GM12873 (cell line): ENCODE results near the gene ENTREP3.

Experiments
- TF ChIP-seq, protein P1 (sequence below): IDR thresholded peaks from 2 replicates; pipeline ENCODE4 v1.5.1; 2012; ENCODE audit warnings: low read depth, mild to moderate bottlenecking, moderate library complexity, low read length, control low read depth; ENCODE audit not compliant: insufficient read depth; ENCODE audit errors: missing control alignments

The ENTREP3 gene

DNA sequence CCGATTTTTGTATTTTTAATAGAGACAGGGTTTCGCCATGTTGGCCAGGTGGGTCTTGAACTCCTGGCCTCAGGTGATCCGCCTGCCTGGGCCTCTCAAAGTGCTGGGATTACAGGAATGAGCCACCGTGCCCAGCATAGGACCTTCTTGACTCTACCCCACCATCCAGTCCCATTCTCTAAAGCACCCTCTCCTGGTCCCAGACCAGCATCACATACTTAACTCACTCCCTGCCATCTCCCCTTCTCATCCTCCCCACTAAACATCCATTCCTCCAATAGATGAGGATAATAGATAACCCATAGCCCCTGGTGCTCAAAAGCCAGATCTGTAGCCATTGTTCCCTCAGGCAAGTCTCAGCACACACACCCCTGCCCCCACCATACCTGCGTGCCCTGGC lies 2.1 kb downstream of the ENTREP3 start:
- TF ChIP-seq, protein P1, sequence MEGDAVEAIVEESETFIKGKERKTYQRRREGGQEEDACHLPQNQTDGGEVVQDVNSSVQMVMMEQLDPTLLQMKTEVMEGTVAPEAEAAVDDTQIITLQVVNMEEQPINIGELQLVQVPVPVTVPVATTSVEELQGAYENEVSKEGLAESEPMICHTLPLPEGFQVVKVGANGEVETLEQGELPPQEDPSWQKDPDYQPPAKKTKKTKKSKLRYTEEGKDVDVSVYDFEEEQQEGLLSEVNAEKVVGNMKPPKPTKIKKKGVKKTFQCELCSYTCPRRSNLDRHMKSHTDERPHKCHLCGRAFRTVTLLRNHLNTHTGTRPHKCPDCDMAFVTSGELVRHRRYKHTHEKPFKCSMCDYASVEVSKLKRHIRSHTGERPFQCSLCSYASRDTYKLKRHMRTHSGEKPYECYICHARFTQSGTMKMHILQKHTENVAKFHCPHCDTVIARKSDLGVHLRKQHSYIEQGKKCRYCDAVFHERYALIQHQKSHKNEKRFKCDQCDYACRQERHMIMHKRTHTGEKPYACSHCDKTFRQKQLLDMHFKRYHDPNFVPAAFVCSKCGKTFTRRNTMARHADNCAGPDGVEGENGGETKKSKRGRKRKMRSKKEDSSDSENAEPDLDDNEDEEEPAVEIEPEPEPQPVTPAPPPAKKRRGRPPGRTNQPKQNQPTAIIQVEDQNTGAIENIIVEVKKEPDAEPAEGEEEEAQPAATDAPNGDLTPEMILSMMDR = no peak

DNA sequence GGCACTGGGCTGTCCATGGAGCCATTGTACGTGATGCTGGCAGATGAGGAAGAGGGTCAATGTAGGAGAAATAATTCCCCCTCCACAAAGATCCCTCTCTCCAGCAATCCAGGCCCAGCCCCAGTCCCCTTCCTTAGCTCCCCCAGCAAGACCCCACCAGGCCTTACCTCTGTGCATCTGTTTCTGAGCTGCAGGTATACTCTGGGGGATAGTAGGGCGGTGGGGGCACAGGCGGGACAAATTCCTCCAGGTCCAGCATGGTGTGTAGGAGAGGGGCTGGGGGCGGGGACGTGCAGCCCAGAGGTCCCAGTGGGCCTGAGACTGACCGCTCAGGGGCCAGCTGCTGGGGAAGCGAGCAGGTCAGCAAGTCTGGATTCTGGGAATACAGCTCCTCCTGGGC lies 3.7 kb downstream of the ENTREP3 start:
- TF ChIP-seq, protein P1 = no peak

DNA sequence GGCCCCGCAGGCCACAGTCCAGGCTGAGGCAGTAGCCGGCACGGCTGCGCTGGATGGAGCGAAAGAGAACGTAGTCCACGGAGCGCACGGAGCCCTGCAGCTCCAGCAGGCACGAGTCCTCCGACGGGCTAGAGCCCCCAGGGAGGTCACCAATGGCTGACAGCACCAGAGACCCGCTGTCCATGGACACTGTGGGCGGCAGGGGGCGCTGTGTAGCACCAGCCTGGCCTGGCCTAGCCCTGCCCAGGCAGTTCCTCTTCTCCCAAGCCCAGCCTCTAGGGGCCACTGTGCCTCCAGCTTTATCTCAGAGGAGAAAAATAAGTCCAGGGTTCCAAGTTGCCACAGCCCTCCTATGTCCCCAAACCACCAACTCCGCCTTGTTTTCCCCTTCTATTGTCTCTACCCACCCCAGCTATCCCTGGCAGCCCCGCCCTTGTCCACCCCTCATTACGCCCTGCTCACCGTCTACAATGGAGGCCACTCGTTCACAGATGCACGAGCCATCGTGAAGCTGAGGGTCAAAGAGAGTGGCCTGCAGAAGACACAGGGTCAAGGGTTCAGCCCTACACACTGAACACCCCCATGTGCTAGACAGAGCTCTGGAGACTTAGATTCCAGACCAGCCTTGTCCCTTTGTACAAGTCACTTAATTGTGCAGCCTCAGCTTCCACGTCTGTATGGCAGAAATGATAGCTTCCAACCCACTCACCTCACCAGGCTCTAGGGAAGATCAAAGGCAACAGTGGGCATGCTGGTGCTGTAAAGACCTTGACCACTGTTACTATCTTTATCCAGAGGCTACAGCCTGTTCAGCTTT lies 4.4 kb downstream of the ENTREP3 start:
- TF ChIP-seq, protein P1 = peak; percentile 100

DNA sequence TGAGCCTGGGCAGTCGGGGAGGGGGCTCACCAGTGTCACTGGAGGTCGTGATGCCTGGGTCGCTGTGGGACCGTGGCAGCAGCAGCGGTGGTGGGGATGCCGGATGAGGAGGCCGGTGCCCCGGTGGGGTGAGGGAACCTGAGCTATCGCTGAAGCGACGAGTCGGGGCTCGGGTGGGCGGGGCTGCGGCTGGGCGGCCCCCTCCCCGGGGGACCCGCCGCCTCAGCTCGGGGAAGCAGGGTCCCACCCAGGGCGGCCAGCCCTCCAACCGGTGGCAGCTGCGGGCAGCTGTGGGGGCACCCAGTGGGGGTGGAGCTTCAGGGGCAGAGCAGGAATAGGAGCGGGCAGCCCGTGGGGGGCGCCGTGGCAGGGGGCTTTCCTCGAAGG lies 5.0 kb downstream of the ENTREP3 start:
- TF ChIP-seq, protein P1 = no peak

DNA sequence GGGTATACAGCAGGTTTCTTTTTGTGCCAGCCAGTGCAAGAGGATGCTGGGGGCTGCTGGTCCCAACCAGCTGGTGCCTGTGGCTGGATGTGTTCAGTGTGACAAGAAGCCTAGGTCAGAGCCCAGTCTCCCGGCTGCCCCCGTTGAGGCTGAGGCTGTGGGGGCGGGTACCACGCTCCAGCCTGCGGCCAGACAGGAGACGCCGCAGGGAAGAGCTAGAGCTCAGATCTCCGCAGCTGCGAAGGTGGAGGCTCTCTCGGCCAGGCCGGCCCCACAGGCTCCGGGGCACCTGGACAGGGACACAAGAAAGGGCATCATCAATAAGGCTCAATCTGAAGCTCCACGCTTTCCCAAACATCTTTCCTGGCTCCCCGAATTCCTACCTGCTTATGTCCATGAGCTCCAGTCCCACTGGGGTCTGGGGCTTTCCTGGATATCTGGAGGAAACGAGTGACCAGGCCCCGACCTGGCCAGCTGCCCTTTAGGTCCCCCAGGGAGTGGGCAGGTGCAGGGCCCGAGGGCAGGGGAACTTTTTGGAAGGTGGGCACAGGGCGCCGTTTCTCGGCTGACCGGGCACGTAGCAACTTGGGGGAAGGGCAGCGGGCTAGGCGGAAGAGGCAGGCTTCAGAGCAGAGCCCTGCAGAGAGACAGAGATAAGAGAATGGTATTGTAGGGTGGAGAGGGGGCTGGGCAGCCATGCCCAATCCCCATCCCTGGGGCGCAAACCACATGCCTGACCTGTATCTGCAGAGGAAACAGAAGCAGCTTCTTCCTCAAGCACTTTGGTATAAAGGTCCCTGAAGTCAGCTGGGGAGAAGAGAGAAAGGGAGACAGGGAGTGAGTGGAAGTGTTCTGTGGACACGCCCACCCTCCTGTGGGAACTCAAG lies 7.4 kb downstream of the ENTREP3 start:
- TF ChIP-seq, protein P1 = no peak

DNA sequence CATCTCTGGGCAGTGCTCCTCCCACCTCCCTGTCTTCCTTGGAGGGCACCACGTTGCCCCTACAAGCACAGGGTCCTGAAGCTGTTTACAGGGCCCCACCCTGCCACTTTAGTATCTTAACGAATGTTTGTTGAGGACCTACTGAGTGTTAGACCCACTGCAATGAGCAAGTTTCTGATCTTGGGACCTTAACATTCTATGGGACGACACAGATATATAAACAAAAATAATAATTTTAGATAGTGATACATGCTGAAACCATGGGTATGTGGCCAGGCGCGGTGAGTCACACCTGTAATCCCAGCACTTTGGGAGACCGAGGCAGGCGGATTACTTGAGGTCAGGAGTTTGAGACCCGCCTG lies 10.1 kb downstream of the ENTREP3 start:
- TF ChIP-seq, protein P1 = no peak
